GM19238 (cell line): ENCODE results near the gene PEAK1.
"Not testable (repeated sequence)": the region's sequence is repeated elsewhere in the genome, so short reads cannot be mapped to it uniquely, and the experiment has no call there.

Source experiments
- DNase-seq: peaks from one replicate; pipeline ENCODE4 v3.0.0; 2011; ENCODE audit warnings: low spot score; ENCODE audit not compliant: insufficient read length

The PEAK1 gene

DNA sequence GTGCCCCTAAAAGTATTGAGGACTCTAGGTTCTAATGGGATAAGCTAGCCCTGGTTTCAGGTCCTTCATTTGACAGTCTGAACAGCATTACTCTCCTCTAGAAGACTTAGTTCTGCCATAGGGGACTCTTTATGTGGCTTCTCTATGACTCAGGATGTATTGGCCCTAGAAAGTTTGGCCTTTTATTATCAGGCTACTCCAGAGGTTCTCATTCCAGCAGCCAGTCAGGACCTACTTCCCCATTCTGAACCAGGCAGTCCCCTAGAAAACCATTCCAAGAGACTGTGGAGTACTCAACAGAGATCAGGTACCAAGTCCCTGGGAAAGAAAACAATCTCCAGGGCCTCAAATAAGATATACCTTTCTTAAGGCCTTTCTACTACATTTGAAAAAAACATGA lies 191.1 kb downstream of the PEAK1 start:
- no peak for DNase-seq

DNA sequence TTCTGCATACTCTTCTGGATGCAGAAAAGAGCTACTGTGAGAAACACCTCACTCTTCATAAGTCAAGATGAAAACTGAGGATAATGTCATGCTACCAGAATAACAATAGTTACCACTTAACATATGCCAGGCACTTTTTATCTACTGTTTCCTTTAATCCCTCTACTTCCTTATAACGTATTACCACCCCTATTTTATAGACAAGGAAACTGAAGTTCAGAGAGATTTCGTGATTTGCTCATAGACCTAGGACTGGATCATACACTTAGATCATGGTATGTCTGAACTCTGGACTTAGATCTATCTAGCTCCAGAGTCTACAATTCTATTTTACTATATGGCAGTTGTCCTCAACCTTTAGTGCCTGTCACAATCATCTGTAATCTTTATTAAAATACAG lies 193.3 kb downstream of the PEAK1 start:
- DNase-seq, result no peak

DNA sequence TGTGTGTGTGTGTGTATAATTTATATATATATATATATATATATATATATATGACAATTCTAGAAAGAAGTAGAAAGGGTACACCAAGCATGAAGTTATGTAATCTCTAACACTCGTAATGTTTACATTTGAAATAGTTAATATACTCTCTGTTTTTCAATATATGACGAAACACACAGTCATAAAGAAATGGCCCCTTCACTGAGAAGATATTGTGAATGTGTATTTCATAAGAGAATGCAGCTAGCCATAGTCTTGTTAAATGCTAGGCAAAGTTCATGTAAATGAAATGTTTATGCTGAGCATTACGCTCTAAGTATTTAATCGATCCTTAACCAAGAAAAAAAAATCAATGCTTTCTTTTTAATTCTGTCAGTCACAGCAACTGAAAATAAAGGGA lies 194.3 kb downstream of the PEAK1 start:
- no peak for DNase-seq

DNA sequence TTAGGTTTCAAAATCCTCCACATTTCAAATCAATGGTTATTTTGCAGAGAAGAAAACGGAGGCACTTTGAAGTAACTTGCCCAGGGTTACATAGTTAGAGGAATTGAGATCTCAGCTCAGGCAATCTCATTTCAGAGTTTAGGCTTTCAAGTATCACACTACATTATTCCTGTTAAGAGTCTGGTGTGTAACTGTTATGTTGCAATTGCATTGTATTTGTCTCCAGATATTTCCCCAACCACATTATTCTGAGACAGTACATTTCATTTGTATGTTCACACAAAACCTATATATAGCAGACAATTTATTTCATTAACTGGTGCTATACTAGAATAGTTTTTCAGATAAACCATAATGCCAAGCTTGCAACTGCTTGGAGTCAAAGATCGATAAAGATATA lies 194.8 kb downstream of the PEAK1 start:
- no peak for DNase-seq

DNA sequence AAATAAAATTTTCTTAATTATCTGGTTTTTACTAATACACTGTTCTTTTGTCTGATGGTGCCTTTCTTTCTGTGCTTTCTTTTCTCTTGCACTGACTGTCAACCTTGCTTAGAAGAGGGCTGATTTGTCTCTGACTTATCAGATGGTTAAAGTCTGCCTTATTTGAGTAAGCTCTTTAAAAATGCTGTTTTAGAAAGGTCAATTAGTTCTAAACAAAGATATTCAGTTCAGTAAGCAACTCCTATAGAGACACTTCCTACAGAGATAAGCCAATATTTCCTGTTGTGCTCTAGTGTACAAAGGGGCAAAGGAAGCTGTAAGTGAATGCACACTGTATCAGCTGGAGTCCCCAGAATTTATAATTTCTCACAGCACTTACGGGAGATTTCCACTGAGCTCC lies 195.6 kb downstream of the PEAK1 start:
- DNase-seq, result no peak

DNA sequence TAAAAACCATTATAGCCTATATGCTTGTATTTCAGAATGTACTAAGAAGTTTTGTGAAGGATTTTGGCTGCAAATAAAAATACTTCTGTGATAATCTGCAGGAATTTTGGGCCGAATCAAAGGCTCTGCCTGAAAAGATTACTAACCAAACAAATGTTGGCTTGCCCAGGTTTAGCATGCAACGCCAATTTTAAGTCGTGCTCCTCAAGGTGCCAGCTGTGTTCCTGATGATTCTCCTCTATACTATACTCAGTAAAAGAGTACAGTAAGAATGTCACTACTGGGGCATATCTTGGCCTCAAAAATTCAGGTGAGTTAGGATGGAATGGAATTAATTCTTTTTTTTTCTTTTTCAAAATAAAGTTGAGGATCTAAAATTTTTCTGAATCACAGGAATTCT lies 198.2 kb downstream of the PEAK1 start:
- no peak for DNase-seq

DNA sequence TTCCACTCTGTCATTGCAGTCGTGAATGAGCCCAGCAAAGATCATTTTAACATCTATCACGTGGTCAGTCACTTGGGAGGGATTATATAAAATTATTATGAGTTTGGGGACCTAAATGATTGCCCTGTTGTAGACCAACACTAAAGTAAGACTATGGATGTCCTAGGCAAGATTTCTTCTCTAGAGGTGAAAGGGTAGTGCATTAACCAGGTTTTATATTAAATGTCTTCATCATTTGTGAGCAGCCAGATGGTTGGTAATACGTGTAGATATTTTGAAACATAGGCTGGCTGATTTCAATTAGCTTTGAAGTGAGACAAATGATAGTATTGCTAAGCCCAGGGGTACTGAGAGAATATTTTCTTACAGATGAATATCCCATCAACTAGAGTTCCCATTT lies 198.7 kb downstream of the PEAK1 start:
- no peak for DNase-seq

DNA sequence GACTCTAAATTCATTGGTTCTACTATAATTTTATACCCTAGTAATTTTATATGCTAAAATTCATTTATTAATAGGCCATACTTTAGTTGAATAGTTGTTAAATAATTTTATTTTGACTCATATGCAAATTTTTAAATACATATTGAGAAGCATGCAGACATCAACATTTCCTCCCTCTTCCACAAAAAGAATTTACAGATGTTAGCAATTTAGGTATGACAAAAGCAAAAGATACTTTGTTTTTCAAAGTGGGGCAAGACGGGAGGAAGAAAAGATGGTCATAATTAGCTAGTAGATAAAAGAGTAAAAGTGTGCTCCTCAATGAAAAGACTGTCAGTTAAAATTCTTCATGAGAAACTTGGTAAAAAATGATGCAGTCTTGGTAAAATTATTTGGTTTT lies 200.1 kb downstream of the PEAK1 start:
- DNase-seq, result no peak

DNA sequence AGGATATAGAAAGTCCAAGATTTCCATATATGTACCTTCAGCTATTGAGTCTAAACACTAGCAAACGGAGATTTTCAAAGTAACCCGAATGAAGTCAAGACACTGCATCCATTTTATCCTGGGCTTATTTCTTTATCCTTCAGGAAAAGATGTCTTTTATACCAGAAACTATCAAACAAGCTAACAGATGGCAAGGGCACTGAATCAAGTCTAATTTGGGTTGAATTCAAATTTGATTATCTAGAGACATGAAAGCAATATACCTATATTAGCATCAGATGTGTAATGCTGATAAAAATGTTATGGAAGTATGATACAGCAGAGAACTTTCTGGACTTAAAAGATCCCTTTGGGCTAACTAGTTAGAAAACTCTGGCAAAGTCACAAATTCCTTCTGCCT lies 210.7 kb downstream of the PEAK1 start:
- no peak for DNase-seq

DNA sequence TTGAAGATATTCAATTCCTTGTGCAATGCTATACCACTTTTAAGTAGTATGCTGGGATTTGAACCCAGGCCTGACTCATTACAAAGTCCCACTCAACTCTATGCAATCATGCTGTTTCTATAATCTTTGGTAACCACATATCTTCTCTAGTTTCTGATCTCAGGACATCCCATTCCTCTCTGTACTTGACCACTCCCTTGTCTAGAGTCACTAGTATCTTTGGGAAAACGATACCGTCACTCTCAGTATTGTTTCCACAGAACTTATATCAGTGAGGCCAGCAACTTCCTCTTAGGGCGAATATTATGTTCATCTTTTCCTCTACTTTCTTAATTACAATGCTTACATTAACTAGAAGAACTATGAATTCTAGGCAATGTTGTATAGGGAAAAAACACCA lies 211.7 kb downstream of the PEAK1 start:
- DNase-seq, result no peak

DNA sequence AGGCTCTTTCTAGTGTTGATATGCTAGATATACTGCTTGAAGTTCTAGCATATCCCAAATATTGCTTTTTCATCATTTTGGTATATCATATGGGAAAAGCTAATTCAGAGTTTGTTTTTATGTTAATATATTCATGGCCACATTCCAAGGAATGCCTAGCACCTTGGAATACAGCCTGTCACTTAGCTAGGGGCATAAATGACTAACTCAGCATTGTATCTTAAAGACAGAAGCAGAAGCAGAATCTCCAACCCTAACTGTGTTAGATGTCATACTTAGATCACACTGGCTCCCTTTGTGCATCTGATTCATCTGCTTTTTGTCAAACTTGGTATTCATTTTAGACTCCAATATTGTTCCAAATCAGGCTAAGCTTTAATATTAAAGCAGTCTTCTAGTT lies 218.2 kb downstream of the PEAK1 start:
- DNase-seq, result no peak

DNA sequence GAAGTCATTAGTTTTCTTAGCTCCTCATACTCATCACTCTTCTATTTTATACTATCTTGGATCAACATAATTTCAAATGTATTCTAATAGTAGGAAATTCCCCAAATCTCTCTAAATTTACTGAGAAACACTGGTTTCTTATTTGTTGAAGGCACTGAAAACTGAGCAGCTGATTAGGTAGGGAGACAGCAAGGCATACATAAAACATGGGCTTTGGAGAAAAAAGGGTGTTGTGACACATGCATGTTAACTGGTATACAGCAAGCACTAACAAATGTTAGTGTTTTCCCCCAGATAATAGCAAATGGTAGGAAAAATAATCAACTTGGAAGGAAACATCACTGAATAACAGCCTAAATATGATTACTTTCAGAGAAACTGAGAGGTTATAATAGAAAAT lies 223.5 kb downstream of the PEAK1 start:
- DNase-seq, result no peak

DNA sequence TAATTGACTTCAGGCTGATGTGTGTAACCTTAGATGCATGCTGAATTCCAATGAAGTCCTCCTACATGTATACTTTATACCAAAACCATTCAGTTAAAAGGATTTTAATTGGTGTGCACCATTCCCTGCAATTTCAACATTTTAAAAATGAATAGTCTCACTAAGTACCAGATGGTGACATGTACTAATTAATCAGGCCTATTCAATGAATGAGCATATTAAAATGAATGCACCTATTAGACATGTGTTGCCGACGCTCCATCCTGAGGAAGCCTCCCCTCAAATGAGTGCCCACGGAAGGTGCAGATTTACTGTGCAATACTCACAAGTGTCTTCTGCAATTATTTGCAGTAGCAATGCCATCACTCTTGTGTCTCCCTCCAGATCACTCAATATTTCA lies 224.3 kb downstream of the PEAK1 start:
- DNase-seq, result no peak

DNA sequence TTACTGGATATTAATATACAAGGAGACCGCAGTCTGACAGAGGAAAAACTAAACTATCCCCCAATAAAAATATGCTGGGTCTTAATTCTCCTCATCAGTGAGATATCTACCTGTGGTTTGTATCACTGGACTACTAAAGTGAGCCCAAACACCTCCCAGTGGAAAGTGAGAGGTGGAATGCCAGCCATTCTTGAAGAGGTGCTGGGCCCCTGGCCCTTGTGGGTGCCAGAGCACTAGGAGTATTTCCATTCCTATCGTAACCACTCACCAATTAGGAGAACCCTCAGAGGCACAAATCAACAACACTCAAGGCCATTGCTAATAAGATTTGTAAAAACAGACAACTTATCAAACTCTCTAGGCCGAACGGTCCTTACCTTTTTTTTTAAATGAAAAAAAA lies 227.5 kb downstream of the PEAK1 start:
- no peak for DNase-seq

DNA sequence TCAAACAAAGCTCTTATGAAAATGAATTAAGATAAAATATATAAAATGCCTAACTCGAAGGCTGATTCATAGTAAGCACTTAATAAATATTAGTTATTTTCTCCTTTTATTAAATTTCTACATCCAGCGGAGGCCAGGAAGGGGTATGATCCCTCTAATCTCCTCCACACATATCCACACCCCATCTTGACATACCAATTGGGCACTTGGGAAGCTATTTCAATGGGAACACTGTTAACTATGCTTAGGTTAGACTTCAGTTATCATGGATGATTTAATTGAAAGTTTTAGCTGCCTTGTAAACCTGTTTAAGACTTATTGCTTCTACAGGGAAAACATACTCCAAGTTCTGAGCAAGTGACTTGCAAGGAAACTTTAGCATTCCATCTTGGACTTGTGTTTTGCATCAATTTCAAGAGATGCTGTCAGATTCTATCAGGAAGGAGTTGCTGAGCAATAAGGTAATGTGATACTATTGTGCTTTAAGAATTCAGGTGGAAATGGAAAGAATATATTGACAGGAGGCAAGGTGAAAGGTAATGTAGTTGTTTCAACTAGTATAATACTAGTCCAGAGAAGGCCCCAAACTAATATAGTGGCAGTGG lies 228.6 kb downstream of the PEAK1 start:
- no peak for DNase-seq

DNA sequence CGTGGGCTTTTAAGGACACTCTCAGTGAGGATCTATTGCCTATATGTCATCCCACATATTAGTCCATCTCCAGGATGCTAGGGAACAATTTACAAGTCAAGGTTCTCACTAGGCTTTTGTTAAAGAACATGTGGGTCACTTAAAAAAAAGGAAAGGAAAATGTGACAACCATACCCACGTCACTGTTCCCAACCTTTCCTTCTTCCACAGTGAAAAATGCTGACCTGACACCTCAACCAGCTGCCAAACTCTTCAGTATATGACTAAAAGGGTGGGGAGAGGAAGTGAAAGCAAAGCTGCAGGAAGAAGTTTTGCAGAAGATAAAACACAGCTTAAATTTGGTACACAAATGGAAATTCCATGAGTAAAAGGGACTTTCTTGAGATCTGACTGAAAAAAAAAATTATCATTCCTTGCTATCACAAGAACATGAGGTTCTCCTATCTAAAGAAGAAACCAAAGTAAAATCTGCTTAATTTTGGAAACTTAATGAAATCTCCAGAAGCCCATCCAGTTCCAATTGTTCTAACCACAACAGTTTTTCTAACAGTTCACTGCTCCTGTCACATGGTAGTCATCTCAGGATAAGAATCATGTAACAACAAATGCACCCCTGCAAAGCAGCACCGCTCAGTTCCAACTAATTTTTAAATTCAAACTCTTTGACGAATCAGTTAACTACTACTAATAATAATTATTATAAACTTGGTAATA lies 232.0 kb downstream of the PEAK1 start:
- DNase-seq, result no peak

DNA sequence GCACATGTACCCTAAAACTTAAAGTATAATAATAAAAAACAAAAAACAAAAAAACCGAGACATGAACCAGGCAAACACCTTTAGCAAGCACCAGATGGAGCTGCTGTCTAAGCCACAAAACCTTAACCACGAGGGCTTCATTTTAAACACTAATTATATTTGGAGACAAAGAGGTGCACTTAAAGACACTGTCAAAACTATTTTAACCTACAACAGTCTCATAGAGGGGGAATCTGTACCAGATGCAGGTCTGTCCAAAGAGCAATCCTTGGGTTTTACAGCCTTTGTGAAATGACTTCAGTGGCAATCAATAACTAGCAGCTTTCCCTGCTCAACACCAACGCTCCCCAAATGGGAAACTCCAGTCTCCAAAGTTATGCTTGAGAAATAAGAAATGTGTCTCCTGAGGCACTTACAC lies 233.3 kb downstream of the PEAK1 start:
- DNase-seq, result no peak

DNA sequence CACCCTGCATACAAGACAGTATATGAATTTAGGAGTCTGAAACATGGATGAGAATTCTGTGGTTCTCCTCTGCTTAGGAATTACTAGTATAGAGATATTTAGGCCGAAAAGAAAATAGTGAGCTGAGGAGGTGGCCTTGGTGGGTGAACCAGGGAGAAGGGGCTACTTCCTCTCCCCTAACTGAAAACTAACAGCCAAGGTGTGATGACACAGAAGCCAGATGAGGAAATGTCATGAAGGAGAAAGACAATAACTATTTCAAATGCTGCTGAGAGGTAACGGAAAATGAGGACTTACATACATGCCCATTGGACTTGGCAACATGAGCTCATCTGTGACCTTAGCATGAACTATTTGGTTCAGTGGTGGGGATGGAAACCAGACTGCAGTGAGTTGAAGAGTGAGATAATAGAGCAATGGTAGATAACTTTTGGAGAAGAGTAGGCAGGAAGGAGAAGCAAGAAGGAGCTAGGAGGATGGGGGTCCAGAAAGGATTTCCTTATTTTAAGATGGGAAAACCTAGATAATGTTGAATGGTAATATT lies 234.6 kb downstream of the PEAK1 start:
- DNase-seq, result no peak

DNA sequence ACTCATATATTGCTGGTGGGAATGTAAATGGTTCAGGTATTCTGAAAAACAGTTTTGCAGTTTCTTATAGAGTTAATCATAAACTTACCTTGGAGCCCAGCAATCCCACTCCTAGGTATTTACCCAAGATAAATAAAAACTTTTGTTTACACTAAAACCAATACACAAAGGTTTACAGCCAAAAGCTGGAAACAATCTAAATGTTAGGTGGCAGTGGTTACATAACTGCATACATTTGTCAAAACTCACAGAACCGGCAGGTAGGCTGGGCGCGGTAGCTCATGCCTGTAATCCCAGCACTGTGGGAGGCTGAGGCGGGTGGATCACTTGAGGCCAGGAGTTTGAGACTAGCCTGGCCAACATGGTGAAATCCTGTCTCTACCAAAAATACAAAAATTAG lies 235.6 kb downstream of the PEAK1 start:
- DNase-seq, result not testable (repeated sequence)

DNA sequence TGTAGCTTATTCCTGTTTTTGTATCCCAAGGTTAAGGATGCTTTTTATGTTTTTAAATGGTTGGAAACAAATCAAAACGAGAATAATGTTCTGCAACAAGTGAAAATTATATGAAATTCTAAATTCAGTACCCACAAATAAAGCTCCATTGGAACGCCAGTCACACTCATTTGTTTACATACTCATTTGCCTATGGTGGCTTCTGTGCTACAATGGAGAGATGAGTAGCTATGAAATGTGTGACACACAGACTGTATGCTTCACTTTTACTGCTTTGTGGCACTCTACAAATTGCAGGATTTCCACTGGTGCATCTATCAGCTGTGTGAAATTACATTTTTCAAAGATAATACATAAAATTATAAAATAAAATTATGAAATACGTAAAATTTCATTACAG lies 236.8 kb downstream of the PEAK1 start:
- no peak for DNase-seq

DNA sequence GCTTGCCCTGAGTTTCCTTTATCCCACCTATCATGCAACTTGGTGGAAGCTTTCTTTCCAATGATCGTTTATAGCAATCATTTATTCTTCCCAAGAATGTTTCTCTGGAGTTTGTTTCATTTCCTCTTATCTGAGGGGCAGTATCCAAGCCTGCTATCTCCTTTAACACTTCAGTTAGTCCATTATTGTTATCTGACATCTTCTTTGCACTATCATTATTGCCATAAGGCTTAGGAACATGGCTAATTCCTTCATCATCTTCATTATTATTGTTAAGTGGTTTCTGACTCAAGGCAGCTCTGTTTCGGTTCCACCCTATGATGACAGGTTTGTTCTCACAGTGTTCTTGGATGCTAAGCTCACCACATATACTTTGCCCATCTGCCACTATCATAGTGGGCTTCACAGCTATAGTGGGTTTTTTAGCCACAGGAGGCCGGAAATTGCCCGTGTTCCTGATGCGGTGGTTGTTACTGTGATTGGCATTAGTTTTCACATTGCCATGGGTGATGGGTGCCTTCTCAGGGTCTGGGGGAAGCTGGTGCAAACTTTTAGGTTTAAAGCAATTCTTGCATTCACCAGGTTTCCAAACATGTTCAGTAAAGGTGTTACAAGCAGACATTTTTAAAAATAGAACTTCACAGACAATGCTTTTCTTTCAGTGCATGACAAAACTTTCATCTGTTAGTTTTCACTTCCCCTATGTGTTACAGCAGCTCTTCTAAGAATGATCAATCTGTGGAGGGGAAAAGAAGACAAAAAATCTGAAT lies 238.4 kb downstream of the PEAK1 start:
- DNase-seq, result no peak

DNA sequence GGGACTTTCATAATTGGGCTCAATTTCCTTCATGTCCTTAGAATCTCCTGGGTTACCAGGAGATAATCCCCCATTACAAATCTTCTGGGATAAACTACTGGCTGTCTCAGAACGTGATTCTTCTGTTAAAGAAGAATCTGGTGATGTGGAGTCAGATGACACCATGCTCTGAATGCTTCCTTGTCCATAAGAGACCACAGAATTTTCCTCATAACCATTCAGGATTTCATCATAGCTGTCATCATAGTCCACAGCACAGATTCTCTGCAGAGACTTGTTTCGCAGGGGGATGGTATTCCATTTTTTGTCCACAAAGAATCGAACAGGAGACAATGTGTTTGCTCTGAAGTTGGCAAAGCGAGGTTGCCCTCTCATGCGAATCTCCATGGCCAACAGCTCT lies 239.1 kb downstream of the PEAK1 start:
- no peak for DNase-seq

DNA sequence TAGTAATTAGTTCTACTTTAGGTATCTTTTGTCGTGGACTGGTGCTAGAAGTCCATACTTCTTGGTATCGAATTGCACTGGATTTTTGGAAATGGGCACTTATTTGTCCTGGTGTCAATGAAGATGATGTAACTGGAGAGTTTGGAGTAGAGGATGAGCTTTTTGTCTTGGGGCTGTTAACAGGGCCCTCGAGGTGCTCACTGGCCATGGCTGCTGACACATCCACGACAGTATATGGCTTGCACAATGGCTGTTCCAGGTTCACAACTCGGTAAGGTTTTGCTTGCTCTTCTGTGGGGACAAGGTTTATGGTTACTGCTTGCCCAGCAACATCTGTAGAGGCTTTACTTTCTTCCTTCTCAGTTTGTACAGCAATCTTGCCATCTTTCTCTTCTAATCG lies 239.6 kb downstream of the PEAK1 start:
- no peak for DNase-seq
